ENCODE data around the gene GMDS.

Gene GMDS

DNA sequence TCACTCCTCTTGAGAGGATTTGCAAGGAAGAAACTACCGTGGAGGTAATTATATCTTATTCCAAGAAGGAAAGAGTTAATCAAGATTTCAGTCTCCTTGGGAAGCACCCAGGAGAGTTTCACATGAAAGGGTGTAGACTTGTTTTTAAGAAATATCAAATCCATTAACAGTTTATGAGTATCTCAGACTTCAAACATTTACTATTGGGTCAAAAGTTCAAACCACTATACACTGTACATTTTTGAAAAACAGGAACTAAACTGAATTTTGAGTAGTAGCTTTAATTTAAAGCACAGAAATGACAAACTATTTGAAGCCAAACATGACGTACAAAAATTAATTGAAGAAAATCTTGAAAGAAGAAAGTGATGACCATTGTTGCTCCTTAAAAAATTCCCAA lies 471.7 kb downstream of the GMDS start:
- TF ChIP-seq CTCF (IDR thresholded peaks at IDR 0.05; ENCODE audit: insufficient read depth, low read length, poor library complexity, severe bottlenecking) = no peak
- no peaks in the 10 kb centered on the region for H3K27me3 ChIP-seq (replicated peaks; ENCODE audit: control insufficient read depth, insufficient read depth, low read length)
- no peak for DNase-seq (ENCODE audit: extremely low read depth, insufficient read length)
- H3K36me3 ChIP-seq (ENCODE audit: control insufficient read depth, insufficient read depth, low read length) = no peaks in the 10 kb centered on the region
- H3K4me3 ChIP-seq (replicated peaks; ENCODE audit: low read depth, low read length) = no peak overlapping the region

DNA sequence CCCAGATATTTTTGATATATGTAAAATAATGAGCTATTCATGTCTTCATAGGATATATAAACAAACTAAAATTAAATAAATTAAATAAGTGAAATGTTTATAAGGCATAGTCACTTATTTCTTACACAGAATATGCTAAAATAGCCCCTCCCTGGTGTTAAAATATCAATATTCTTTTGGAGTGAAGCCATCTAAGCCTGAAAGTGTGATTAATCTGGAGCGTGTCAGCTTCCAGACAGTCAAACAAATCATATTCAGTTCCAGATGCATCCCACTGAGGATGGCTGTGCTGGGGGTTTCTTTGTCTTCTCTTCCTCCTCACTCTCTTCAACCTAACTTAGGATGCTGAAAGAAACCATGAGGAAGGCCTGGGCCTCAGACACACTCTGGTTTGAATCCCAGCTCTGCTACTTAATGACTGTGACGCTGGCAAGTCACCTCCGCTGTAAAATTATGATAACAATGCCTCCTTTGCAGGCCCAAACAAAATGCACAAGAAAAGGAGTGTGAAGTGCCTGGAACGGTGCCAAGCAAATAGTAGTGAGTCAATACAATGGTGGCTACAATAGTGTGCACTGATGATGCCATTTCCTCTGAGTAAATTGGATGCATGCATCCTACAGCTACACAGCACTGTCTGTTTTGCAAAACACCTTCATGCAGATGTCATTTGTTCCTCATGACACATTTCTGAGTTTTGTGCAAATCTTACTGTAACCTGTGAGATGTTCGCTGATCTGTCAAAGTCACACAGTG lies 474.3 kb downstream of the GMDS start:
- Histone ChIP-seq H3K4me3 (replicated peaks; ENCODE audit: low read depth, low read length) (no peak overlapping the region), H3K27me3 (replicated peaks; ENCODE audit: control insufficient read depth, insufficient read depth, low read length) (no peaks in the 10 kb centered on the region), H3K36me3 (ENCODE audit: control insufficient read depth, insufficient read depth, low read length) (no peaks in the 10 kb centered on the region)
- DNase-seq (ENCODE audit: extremely low read depth, insufficient read length) = no peak
- no peak for TF ChIP-seq CTCF (IDR thresholded peaks at IDR 0.05; ENCODE audit: insufficient read depth, low read length, poor library complexity, severe bottlenecking)

DNA sequence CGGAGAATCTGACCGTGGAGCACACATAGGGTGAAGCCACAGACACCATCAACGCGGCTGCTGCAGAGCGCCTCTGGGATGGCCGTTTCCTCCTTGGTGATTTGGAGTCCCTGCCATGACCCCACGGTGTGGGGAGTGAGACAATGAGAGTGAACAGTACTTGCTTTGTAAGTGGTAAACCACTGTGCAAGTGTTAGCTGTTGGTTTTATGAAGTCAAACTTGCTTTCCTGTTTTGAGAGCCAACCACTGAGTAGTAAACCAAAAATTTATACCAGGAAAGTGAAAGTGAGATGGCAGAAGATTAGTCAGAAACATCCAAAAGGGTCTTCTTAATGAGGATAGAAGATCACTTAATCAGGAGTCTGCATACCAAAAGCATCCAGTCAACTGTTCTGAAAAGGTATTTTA lies 475.0 kb downstream of the GMDS start:
- Histone ChIP-seq H3K27me3 (replicated peaks; ENCODE audit: control insufficient read depth, insufficient read depth, low read length) (no peaks in the 10 kb centered on the region), H3K4me3 (replicated peaks; ENCODE audit: low read depth, low read length) (no peak overlapping the region), H3K36me3 (ENCODE audit: control insufficient read depth, insufficient read depth, low read length) (no peaks in the 10 kb centered on the region)
- DNase-seq (ENCODE audit: extremely low read depth, insufficient read length) = peak; percentile 27
- TF ChIP-seq CTCF (IDR thresholded peaks at IDR 0.05; ENCODE audit: insufficient read depth, low read length, poor library complexity, severe bottlenecking) = no peak

GRCh38 chr6:1767481-1768246 lies 477.7 kb downstream of the GMDS start:
- Histone ChIP-seq H3K36me3 (ENCODE audit: control insufficient read depth, insufficient read depth, low read length) (no peaks in the 10 kb centered on the region), H3K4me3 (replicated peaks; ENCODE audit: low read depth, low read length) (no peak overlapping the region), H3K27me3 (replicated peaks; ENCODE audit: control insufficient read depth, insufficient read depth, low read length) (no peaks in the 10 kb centered on the region)
- no peak for TF ChIP-seq CTCF (IDR thresholded peaks at IDR 0.05; ENCODE audit: insufficient read depth, low read length, poor library complexity, severe bottlenecking)
- DNase-seq (ENCODE audit: extremely low read depth, insufficient read length) = no peak

GRCh38 chr6:1766654-1767053 lies 478.8 kb downstream of the GMDS start:
- H3K36me3 ChIP-seq (ENCODE audit: control insufficient read depth, insufficient read depth, low read length) = no peaks in the 10 kb centered on the region
- no peak for TF ChIP-seq CTCF (IDR thresholded peaks at IDR 0.05; ENCODE audit: insufficient read depth, low read length, poor library complexity, severe bottlenecking)
- no peak for DNase-seq (ENCODE audit: extremely low read depth, insufficient read length)
- H3K27me3 ChIP-seq (replicated peaks; ENCODE audit: control insufficient read depth, insufficient read depth, low read length) = no peaks in the 10 kb centered on the region
- no peak overlapping the region for H3K4me3 ChIP-seq (replicated peaks; ENCODE audit: low read depth, low read length)
